Endothelial cell of hepatic sinusoid (primary cell): ENCODE measurements around the gene SOX11.

Experiments used
- in situ Hi-C: cut with HindIII; loops from 2 replicates; pipeline ENCODE4 v1.10.0; 2017; ENCODE audit warnings: low sequenced_read_pairs

Gene SOX11

GRCh38 chr2:5722236-5722635, 30.1 kb downstream of the SOX11 start:
- in situ Hi-C loops, result no loop called here

GRCh38 chr2:5723791-5724735, 31.9 kb downstream of the SOX11 start:
- in situ Hi-C loops, result no loop called here

GRCh38 chr2:5725072-5725471, 32.9 kb downstream of the SOX11 start:
- in situ Hi-C loops, result no loop called here

GRCh38 chr2:5725794-5726463, 33.7 kb downstream of the SOX11 start:
- in situ Hi-C loops, result no loop called here

GRCh38 chr2:5727235-5727634, 35.1 kb downstream of the SOX11 start:
- in situ Hi-C loops, result no loop called here

- in situ Hi-C loops, result no loop called here
Measured at GRCh38 chr2:5729416-5729815, 37.2 kb downstream of the SOX11 start.

GRCh38 chr2:5730386-5730785, 38.2 kb downstream of the SOX11 start:
- in situ Hi-C loops, result no loop called here

DNA sequence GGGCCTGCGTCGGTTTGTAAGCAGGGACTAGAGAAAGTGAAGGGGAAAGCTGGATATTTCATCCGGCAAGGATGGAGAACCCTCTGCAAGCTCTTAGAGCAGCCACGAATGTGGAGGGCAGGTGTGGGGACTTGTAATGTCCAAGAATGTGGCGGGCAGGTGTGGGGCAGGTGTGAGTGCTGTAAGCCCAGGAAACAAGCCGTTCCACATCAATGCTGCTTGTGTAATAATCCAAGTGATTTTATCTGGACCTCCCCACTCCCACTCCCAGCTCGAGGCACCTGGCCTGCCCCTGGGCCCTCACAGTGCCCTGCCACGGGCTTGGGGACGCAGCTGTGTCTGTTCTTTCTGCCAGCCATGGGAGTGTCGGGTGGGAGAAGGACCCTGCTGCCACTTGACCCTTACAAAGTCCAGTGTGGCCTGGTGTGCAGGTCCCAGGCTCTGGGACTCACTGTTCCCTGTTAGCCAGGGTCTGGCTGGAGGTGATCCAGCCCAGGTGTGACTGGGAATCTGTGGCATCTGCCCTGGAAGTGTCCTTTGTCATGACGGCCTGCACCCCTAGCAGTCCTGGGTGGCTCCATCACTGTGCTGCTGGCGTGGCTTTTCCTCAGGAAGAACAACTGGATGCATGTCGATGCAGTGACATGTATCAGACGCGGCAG, 42.8 kb downstream of the SOX11 start:
- in situ Hi-C loops, result no loop called here

DNA sequence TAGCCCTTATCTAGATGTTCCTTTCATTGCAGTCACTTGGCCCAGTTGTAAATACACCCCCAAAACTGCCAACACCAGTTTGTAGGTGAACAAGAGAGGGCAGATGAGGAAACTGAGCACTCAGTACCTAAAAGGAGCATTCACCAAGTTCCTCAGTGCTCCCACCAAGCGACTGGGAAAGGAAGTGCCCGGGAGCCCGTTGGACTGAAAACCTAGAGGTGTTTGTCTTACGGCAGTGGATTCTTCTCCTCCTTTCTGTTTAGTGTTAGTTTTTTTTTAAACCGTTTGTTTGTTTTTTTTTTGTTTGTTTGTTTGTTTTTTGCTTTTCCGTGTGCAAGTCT, 43.3 kb downstream of the SOX11 start:
- in situ Hi-C loops, result no loop called here

- in situ Hi-C loops, result no loop called here
Measured at GRCh38 chr2:5736050-5736449, 43.9 kb downstream of the SOX11 start.

DNA sequence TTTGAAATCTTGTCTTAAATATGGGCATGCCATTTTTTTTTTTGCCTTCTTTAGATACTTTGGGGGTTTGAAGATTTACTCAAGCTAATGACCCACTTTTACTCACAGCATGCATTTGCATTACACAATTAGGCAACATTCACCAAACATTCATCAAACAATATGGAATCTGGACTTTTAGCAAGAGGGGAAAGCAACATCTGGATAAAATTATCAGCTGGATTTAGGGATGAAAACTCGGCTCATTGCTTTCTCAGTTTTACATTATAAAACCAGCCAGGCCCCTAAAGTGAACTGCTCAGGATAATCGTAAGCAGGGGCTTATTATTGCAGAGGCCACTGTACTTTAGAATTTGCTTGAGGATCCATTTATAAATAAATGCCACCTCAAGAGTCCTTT, 44.7 kb downstream of the SOX11 start:
- in situ Hi-C loops, result no loop called here

GRCh38 chr2:5740053-5740452, 47.9 kb downstream of the SOX11 start:
- in situ Hi-C loops, result no loop called here

GRCh38 chr2:5740817-5741216, 48.6 kb downstream of the SOX11 start:
- in situ Hi-C loops, result no loop called here

DNA sequence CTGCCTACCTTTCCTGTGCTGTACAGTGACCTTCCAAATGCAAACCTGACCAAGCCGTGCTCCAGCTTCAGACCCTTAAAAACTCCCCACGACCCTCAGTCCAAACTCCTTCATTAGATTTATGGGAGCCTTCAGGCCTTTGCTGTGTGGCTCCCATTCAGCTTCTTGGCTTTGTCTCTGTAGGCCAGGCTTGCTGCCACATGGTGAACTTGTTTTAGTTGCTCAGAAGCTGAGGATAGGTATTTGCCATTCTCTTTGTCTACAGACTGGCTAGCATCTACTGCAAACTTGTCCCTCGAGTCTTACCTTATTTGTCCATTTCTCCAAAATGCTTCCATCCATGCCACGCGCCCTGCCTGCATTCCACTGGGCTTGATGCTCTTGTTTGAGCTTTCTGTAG, 49.1 kb downstream of the SOX11 start:
- in situ Hi-C loops, result no loop called here

DNA sequence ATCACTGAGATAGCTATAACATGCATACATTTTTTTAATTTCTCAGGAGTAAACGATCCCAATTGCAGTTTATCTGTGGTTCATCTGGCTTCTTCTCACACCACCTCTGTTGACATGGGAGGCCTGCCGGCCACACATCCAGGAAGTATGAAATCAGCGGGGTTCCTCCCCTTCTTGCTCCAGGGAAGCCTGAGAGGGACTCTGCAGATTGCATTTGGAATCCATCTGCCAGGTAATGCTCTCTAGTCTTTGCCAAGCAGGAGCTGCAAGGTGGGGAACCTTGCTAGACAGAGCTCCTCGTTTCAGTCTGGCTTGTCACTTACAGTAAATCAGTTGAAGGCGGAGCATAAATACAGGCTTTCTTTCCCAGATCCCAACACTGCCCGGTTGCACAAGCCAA, 49.9 kb downstream of the SOX11 start:
- in situ Hi-C loops, result no loop called here

GRCh38 chr2:5748391-5748790, 56.2 kb downstream of the SOX11 start:
- in situ Hi-C loops, result no loop called here

- in situ Hi-C loops, result no loop called here
Measured at GRCh38 chr2:5748946-5749345, 56.8 kb downstream of the SOX11 start.

DNA sequence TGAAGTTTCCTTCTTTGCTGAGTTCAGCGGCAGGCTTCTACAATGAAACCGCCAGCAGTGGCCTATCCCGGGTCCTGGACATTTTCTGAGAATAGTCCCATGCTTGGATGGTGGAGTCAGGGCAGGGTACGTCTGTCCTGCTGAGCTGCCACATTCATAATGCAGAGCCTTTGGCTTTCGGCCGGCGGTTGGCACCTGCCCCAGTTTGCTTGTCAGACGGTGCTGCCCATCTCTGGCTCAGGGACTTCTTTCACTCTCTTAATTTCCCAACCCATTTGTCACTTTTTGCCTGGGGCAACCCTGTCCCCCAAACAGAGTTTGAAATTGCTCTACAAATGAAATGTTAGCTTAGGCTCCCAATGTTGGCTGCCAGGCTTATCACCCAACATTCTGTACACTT, 57.2 kb downstream of the SOX11 start:
- in situ Hi-C loops, result no loop called here
